Adipocyte (in vitro differentiated cells): Measurements from ENCODE around the gene HOXA3.
A peak's percentile ranks its signal among the peaks of the same experiment; 100 is the strongest.

Experiments used
- DNase-seq: peaks from one replicate; pipeline ENCODE4 v3.0.0-alpha.2; 2015; ENCODE audit warnings: low read depth
- H3K27me3 ChIP-seq: replicated peaks from 2 replicates; pipeline ENCODE4 v1.7.0; 2013; ENCODE audit warnings: mild to moderate bottlenecking, low read length, moderate library complexity; ENCODE audit not compliant: control insufficient read depth, insufficient read depth
- H3K36me3 ChIP-seq: 2 replicates; pipeline ENCODE4 v1.7.0; 2013; ENCODE audit warnings: low read length, mild to moderate bottlenecking, moderate library complexity; ENCODE audit not compliant: control insufficient read depth, insufficient read depth, severe bottlenecking
- H3K4me1 ChIP-seq: 2 replicates; pipeline ENCODE4 v1.7.0; 2013; ENCODE audit warnings: mild to moderate bottlenecking, low read length, moderate library complexity; ENCODE audit not compliant: control insufficient read depth, insufficient read depth
- H3K4me3 ChIP-seq: 2 replicates; pipeline ENCODE4 v1.7.0; 2013; ENCODE audit warnings: mild to moderate bottlenecking, low read length, moderate library complexity
- H3K9ac ChIP-seq: 2 replicates; pipeline ENCODE4 v1.7.0; 2013; ENCODE audit warnings: mild to moderate bottlenecking, low read length, moderate library complexity
- H3K9me3 ChIP-seq: 2 replicates; pipeline ENCODE4 v1.7.0; 2013; ENCODE audit warnings: mild to moderate bottlenecking, low read length, moderate library complexity; ENCODE audit not compliant: control insufficient read depth

HOXA3 gene

GRCh38 chr7:27154901-27155815, 2.8 kb upstream of the HOXA3 start:
- Histone ChIP-seq H3K9ac (peak overlapping the region; percentile 97), H3K9me3 (no peaks in the 10 kb centered on the region), H3K27me3 (no peaks in the 10 kb centered on the region), H3K36me3 (no peaks in the 10 kb centered on the region), H3K4me3 (peak overlapping the region; percentile 94), H3K4me1 (peaks cover 35% of the 10 kb centered on the region)
- no peak for DNase-seq

GRCh38 chr7:27154369-27154768, 2.0 kb upstream of the HOXA3 start:
- H3K27me3 ChIP-seq, result no peaks in the 10 kb centered on the region
- DNase-seq, result no peak

GRCh38 chr7:27153526-27153925, 1.1 kb upstream of the HOXA3 start:
- Histone ChIP-seq H3K4me3 (peak overlapping the region; percentile 94), H3K27me3 (no peaks in the 10 kb centered on the region), H3K9me3 (no peaks in the 10 kb centered on the region), H3K36me3 (no peaks in the 10 kb centered on the region), H3K4me1 (peaks cover 39% of the 10 kb centered on the region), H3K9ac (peak overlapping the region; percentile 97)
- no peak for DNase-seq

More at GRCh38 chr7:27154369-27154768, 2.0 kb upstream of the HOXA3 start:
- no peaks in the 10 kb centered on the region for H3K9me3 ChIP-seq
- H3K36me3 ChIP-seq, result no peaks in the 10 kb centered on the region
- H3K9ac ChIP-seq, result peak overlapping the region; percentile 97
- H3K4me3 ChIP-seq, result peak overlapping the region; percentile 94
- peaks cover 34% of the 10 kb centered on the region for H3K4me1 ChIP-seq

GRCh38 chr7:27152816-27153442, 546 bp upstream of the HOXA3 start:
- Histone ChIP-seq H3K4me1 (peaks cover 43% of the 10 kb centered on the region), H3K27me3 (no peaks in the 10 kb centered on the region), H3K4me3 (peak overlapping the region; percentile 94), H3K9ac (peak overlapping the region; percentile 97), H3K36me3 (no peaks in the 10 kb centered on the region), H3K9me3 (no peaks in the 10 kb centered on the region)
- DNase-seq, result no peak

- no peaks in the 10 kb centered on the region for H3K36me3 ChIP-seq
- peak overlapping the region; percentile 94 for H3K4me3 ChIP-seq
- no peaks in the 10 kb centered on the region for H3K27me3 ChIP-seq
- peak overlapping the region; percentile 97 for H3K9ac ChIP-seq
- H3K9me3 ChIP-seq, result no peaks in the 10 kb centered on the region
- DNase-seq, result no peak
- peaks cover 51% of the 10 kb centered on the region for H3K4me1 ChIP-seq
Observed at GRCh38 chr7:27151341-27151930, 947 bp downstream of the HOXA3 start.

GRCh38 chr7:27150568-27151340, 1.6 kb downstream of the HOXA3 start:
- peak; percentile 83 for DNase-seq
- Histone ChIP-seq H3K27me3 (no peaks in the 10 kb centered on the region), H3K4me3 (peak overlapping the region; percentile 94), H3K9ac (peak overlapping the region; percentile 97), H3K36me3 (no peaks in the 10 kb centered on the region), H3K4me1 (peaks cover 58% of the 10 kb centered on the region), H3K9me3 (no peaks in the 10 kb centered on the region)

GRCh38 chr7:27149842-27150567, 2.4 kb downstream of the HOXA3 start:
- peaks cover 6% of the 10 kb centered on the region for H3K36me3 ChIP-seq
- peaks cover 53% of the 10 kb centered on the region for H3K4me1 ChIP-seq
- peak overlapping the region; percentile 94 for H3K4me3 ChIP-seq
- no peaks in the 10 kb centered on the region for H3K9me3 ChIP-seq
- H3K9ac ChIP-seq, result peak overlapping the region; percentile 97
- H3K27me3 ChIP-seq, result no peaks in the 10 kb centered on the region
- no peak for DNase-seq

GRCh38 chr7:27148756-27149641, 3.4 kb downstream of the HOXA3 start:
- Histone ChIP-seq H3K9me3 (no peaks in the 10 kb centered on the region), H3K4me3 (peak overlapping the region; percentile 94)
- DNase-seq, result no peak

GRCh38 chr7:27148031-27148755, 4.2 kb downstream of the HOXA3 start:
- Histone ChIP-seq H3K27me3 (no peaks in the 10 kb centered on the region), H3K36me3 (peaks cover 16% of the 10 kb centered on the region), H3K4me1 (peaks cover 40% of the 10 kb centered on the region), H3K9me3 (no peaks in the 10 kb centered on the region), H3K4me3 (peak overlapping the region; percentile 94), H3K9ac (peak overlapping the region; percentile 97)
- DNase-seq, result no peak

More at GRCh38 chr7:27148756-27149641, 3.4 kb downstream of the HOXA3 start:
- Histone ChIP-seq H3K36me3 (peaks cover 13% of the 10 kb centered on the region), H3K4me1 (peaks cover 46% of the 10 kb centered on the region), H3K9ac (peak overlapping the region; percentile 97), H3K27me3 (no peaks in the 10 kb centered on the region)
